HL-60 (cell line): ENCODE data around the gene SH3PXD2A.

Experiments
- DNase-seq, 2 experiments: peaks; one replicate each; pipeline ENCODE4 v3.0.0-alpha.2; 2010 to 2020; ENCODE audit warnings: low read depth in 1 of 2, low spot score in 1 of 2
- H3K27ac ChIP-seq: fragments of 250-450 bp; sonication (Bioruptor Pico); replicated peaks from 2 replicates; pipeline ENCODE4 v1.5.1; 2020; ENCODE audit warnings: mild to moderate bottlenecking, moderate library complexity
- H3K27me3 ChIP-seq: fragments of 250-450 bp; sonication (Bioruptor Pico); 2 replicates; pipeline ENCODE4 v1.5.1; 2021; ENCODE audit warnings: mild to moderate bottlenecking, moderate library complexity; ENCODE audit not compliant: insufficient read depth, poor library complexity, severe bottlenecking
- H3K4me3 ChIP-seq: replicated peaks from 2 replicates; pipeline ENCODE4 v1.5.1; 2011; ENCODE audit warnings: mild to moderate bottlenecking, control low read depth, low read length; ENCODE audit not compliant: insufficient read depth
- GABPA ChIP-seq: IDR thresholded peaks from 2 replicates; pipeline ENCODE4 v1.6.1; 2012; ENCODE audit warnings: low read depth
- POLR2AphosphoS5 ChIP-seq: IDR thresholded peaks from 2 replicates; pipeline ENCODE4 v1.6.1; 2012; ENCODE audit warnings: low read depth
- SPI1 ChIP-seq: IDR thresholded peaks from 2 replicates; pipeline ENCODE4 v1.6.1; 2012; ENCODE audit warnings: low read depth, mild to moderate bottlenecking, borderline replicate concordance
- TF ChIP-seq, protein P1 (sequence below): IDR thresholded peaks from 2 replicates; pipeline ENCODE4 v1.6.1; 2012; ENCODE audit warnings: low read depth; ENCODE audit not compliant: insufficient replicate concordance
- TF ChIP-seq, protein P2 (sequence below): IDR thresholded peaks from one replicate; pipeline ENCODE4 v1.5.1; 2011; ENCODE audit warnings: low read length, control low read depth, inconsistent platforms; ENCODE audit not compliant: insufficient read depth

Gene SH3PXD2A

DNA sequence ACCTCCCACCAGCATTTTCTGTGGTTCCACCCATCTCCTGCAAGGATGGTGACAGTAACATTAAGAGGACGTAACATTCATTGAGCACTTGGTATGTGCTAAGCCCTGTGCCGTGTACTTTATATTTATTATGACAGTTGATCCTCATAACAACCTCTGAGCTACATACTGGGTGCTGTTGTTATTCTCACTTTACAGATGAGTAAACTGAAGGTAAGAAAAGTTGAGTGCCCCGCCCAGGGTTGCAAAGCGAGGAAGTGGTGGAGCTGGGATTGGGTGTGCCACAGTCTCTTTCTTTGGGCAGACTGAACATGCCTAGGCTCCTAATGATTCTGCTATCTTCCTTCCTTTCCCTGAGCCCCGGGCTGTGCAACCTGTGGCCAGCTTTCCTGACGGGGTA lies 107.4 kb downstream of the SH3PXD2A start:
- no peak overlapping the region for H3K4me3 ChIP-seq
- no peak overlapping the region for H3K27ac ChIP-seq
- no peak for DNase-seq
- no peaks in the 10 kb centered on the region for H3K27me3 ChIP-seq
- TF ChIP-seq POLR2AphosphoS5 = no peak
- no peak for TF ChIP-seq SPI1
- TF ChIP-seq GABPA = no peak
- TF ChIP-seq, protein P1, sequence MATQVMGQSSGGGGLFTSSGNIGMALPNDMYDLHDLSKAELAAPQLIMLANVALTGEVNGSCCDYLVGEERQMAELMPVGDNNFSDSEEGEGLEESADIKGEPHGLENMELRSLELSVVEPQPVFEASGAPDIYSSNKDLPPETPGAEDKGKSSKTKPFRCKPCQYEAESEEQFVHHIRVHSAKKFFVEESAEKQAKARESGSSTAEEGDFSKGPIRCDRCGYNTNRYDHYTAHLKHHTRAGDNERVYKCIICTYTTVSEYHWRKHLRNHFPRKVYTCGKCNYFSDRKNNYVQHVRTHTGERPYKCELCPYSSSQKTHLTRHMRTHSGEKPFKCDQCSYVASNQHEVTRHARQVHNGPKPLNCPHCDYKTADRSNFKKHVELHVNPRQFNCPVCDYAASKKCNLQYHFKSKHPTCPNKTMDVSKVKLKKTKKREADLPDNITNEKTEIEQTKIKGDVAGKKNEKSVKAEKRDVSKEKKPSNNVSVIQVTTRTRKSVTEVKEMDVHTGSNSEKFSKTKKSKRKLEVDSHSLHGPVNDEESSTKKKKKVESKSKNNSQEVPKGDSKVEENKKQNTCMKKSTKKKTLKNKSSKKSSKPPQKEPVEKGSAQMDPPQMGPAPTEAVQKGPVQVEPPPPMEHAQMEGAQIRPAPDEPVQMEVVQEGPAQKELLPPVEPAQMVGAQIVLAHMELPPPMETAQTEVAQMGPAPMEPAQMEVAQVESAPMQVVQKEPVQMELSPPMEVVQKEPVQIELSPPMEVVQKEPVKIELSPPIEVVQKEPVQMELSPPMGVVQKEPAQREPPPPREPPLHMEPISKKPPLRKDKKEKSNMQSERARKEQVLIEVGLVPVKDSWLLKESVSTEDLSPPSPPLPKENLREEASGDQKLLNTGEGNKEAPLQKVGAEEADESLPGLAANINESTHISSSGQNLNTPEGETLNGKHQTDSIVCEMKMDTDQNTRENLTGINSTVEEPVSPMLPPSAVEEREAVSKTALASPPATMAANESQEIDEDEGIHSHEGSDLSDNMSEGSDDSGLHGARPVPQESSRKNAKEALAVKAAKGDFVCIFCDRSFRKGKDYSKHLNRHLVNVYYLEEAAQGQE = no peak
- TF ChIP-seq, protein P2, sequence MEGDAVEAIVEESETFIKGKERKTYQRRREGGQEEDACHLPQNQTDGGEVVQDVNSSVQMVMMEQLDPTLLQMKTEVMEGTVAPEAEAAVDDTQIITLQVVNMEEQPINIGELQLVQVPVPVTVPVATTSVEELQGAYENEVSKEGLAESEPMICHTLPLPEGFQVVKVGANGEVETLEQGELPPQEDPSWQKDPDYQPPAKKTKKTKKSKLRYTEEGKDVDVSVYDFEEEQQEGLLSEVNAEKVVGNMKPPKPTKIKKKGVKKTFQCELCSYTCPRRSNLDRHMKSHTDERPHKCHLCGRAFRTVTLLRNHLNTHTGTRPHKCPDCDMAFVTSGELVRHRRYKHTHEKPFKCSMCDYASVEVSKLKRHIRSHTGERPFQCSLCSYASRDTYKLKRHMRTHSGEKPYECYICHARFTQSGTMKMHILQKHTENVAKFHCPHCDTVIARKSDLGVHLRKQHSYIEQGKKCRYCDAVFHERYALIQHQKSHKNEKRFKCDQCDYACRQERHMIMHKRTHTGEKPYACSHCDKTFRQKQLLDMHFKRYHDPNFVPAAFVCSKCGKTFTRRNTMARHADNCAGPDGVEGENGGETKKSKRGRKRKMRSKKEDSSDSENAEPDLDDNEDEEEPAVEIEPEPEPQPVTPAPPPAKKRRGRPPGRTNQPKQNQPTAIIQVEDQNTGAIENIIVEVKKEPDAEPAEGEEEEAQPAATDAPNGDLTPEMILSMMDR = no peak

DNA sequence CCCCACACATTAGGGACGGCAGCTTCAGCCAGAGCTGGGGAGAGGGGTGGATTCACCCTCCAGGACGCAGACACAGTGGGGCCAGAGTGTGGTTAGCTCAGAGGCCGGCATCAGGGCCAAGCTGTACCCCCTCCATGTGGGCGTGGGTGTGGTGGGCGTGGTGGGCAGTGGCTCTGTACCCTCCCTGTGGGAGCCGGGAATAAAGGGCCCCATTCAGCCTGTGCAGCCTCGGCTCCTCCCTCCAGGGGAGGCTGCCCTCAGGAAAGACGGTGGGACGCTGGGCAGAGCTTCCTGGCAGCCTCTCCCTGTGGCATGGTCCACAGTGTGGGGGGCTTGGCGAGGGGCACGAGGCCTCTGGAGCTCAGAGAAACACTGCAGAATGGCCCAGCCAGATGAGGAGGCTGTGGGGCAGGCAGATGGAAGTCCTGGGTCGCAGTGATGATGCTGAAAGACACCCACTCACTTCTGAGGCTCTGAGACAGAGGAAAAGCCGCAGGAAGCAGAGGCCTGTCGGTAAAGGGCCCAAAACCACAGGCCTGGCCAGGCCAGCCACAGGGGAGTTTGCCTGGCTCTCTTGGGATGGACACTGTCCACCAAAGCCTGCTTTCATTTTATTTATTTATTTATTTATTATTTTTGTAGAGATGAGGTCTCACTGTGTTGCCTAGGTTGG lies 108.0 kb downstream of the SH3PXD2A start:
- no peak overlapping the region for H3K27ac ChIP-seq
- H3K27me3 ChIP-seq = no peaks in the 10 kb centered on the region
- DNase-seq = no peak
- no peak overlapping the region for H3K4me3 ChIP-seq
- TF ChIP-seq POLR2AphosphoS5 (no peak), GABPA (no peak), SPI1 (no peak)
- TF ChIP-seq, protein P2 = no peak
- TF ChIP-seq, protein P1 = no peak

DNA sequence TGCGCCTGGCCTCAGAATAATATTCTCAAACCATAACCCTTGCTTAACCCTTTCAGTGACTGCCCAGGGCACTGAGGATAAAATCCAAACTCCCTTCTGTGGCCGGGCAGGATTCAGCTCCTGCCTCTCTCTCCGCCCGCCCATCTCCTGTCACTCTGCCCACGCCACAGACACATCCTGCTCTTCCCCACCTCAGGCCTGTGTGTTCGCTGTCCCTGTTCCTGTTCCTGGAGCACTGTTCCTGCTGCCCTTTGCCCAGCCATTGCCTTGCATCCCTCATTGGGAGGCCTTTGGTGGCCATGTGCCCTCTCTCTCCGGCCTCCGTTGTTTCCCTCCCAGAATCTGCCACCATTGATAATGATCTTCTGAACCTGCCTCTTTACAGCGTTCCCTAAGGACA lies 108.8 kb downstream of the SH3PXD2A start:
- no peak overlapping the region for H3K27ac ChIP-seq
- no peaks in the 10 kb centered on the region for H3K27me3 ChIP-seq
- TF ChIP-seq, protein P2 = no peak
- TF ChIP-seq GABPA = no peak
- TF ChIP-seq, protein P1 = no peak
- TF ChIP-seq POLR2AphosphoS5 = no peak
- TF ChIP-seq SPI1 = no peak
- no peak for DNase-seq
- H3K4me3 ChIP-seq = no peak overlapping the region
